GM12878 (cell line): ENCODE results near the gene STX4. TPM values are rescaled to one million over a fixed set of nuclear protein-coding genes. Genes with fewer than 3 reads are reported as not detected.

Source experiments
- ATAC-seq: fragments of 200-7000 bp; cut with Tn5 transposase; 3 replicates; pipeline ENCODE4 v1.9.1; 2020; ENCODE audit warnings: mild to moderate bottlenecking, moderate library complexity
- BruUV-seq: library from RNA; stranded (reverse); fragments of 400-500 nt; replicated peaks from 2 replicates; lab custom pipeline; 2021; lab: Mats Ljungman, UMichigan
- CTCF ChIA-PET: fragments of 300-600 bp; sonication (Branson Sonifier 250); formaldehyde crosslinking; extraction: SDS; loops from one replicate; lab custom pipeline; 2021; ENCODE audit warnings: inconsistent platforms; lab: Yijun Ruan, JAX
- POLR2A ChIA-PET: fragments of 350-600 bp; formaldehyde crosslinking; extraction: SDS; loops from one replicate; lab custom pipeline; 2021; ENCODE audit warnings: inconsistent platforms; lab: Charles Lee
- RAD21 ChIA-PET: fragments of 300-600 bp; sonication (Branson Sonifier 250); formaldehyde crosslinking; loops from one replicate; lab custom pipeline; 2023; ENCODE audit warnings: antibody characterized with exemption; ENCODE audit not compliant: unreplicated experiment; lab: Charles Lee
- SMC1A ChIA-PET: fragments of 300-600 bp; sonication (Branson Sonifier 250); formaldehyde crosslinking; loops from one replicate; lab custom pipeline; 2023; ENCODE audit not compliant: unreplicated experiment, uncharacterized antibody; lab: Charles Lee
- DNase-seq: peaks from one replicate; pipeline ENCODE4 v3.0.0-alpha.2; 2011; ENCODE audit warnings: low read depth, low spot score
- FAIRE-seq: peaks from 3 replicates; lab custom pipeline; 2011; peaks lifted over from hg19 to GRCh38; lab: Jason Lieb, UNC
- H2AFZ ChIP-seq: 2 replicates; pipeline ENCODE4 v1.6.0; 2011; ENCODE audit warnings: low read depth, low read length, control low read depth; ENCODE audit not compliant: control insufficient read depth
- H3K27ac ChIP-seq: 2 replicates; pipeline ENCODE4 v1.5.1; 2011; ENCODE audit warnings: control low read depth; ENCODE audit not compliant: control insufficient read depth, insufficient read depth
- H3K27me3 ChIP-seq, 2 experiments: replicated peaks in 1 of 2; 2 replicates each; pipeline versions ENCODE4 v1.6.0 to v1.6.1; 2011; ENCODE audit warnings: low read length in 1 of 2; ENCODE audit not compliant: control insufficient read depth in 2 of 2, insufficient read depth in 2 of 2
- H3K36me3 ChIP-seq, 2 experiments: 2 replicates each; pipeline ENCODE4 v1.5.1; 2011; ENCODE audit warnings: low read length in 1 of 2; ENCODE audit not compliant: control insufficient read depth in 2 of 2, insufficient read depth in 2 of 2
- H3K4me1 ChIP-seq: 2 replicates; pipeline ENCODE4 v1.6.1; 2011; ENCODE audit warnings: mild to moderate bottlenecking, low read length, moderate library complexity, mixed read lengths; ENCODE audit not compliant: control insufficient read depth, insufficient read depth
- H3K4me2 ChIP-seq: 2 replicates; pipeline ENCODE4 v1.6.0; 2011; ENCODE audit warnings: control low read depth; ENCODE audit not compliant: control insufficient read depth, insufficient read depth
- H3K4me3 ChIP-seq: fragments of 200-600 bp; sonication (generic); 2 replicates; pipeline ENCODE4 v1.5.1; 2016
- H3K79me2 ChIP-seq: 2 replicates; pipeline ENCODE4 v1.6.0; 2011; ENCODE audit warnings: low read length; ENCODE audit not compliant: control insufficient read depth, insufficient read depth
- H3K9ac ChIP-seq: 2 replicates; pipeline ENCODE4 v1.8.0; 2011; ENCODE audit warnings: low read length, control low read depth, mixed read lengths; ENCODE audit not compliant: control insufficient read depth, insufficient read depth
- H3K9me3 ChIP-seq: replicated peaks from 3 replicates; pipeline ENCODE4 v1.5.1; 2011; ENCODE audit warnings: mild to moderate bottlenecking, low read length; ENCODE audit not compliant: control insufficient read depth, insufficient read depth
- H4K20me1 ChIP-seq: 2 replicates; pipeline ENCODE4 v1.6.0; 2011; ENCODE audit not compliant: control insufficient read depth, insufficient read depth
- BACH1 ChIP-seq: fragments of 450-650 bp; IDR thresholded peaks from 2 replicates; pipeline ENCODE4 v1.6.1; 2017; ENCODE audit warnings: mild to moderate bottlenecking, borderline replicate concordance
- BCL3 ChIP-seq: IDR thresholded peaks from 2 replicates; pipeline ENCODE4 v1.6.1; 2011; ENCODE audit warnings: borderline replicate concordance, low read depth, mild to moderate bottlenecking, moderate library complexity, low read length; ENCODE audit not compliant: insufficient read depth, poor library complexity, severe bottlenecking
- CHD2 ChIP-seq: IDR thresholded peaks from 2 replicates; pipeline ENCODE4 v1.6.1; 2011; ENCODE audit warnings: low read depth, low read length, improper control_type of control experiment, borderline replicate concordance
- CTCF ChIP-seq, 3 experiments: IDR thresholded peaks in 2 of 3; conservative IDR thresholded peaks in 1 of 3; 2 replicates each; pipeline ENCODE4 v1.5.1; 2011; ENCODE audit warnings: low read depth in 3 of 3, low read length in 3 of 3, mild to moderate bottlenecking in 3 of 3, control low read depth in 2 of 3, moderate library complexity in 2 of 3, inconsistent platforms in 1 of 3, mixed read lengths in 1 of 3; ENCODE audit not compliant: control insufficient read depth in 2 of 3, insufficient read depth in 1 of 3; ENCODE audit errors: extremely low read depth in 1 of 3
- IRF3 ChIP-seq: fragments of 450-650 bp; IDR thresholded peaks from 2 replicates; pipeline ENCODE4 v1.6.1; 2014; ENCODE audit warnings: mild to moderate bottlenecking
- KDM1A ChIP-seq: fragments of 200-600 bp; sonication (generic); IDR thresholded peaks from 2 replicates; pipeline ENCODE4 v1.6.1; 2016; ENCODE audit warnings: borderline replicate concordance
- NR2C1 ChIP-seq: fragments of 450-650 bp; IDR thresholded peaks from 2 replicates; pipeline ENCODE4 v1.6.1; 2017; ENCODE audit warnings: antibody characterized with exemption, mild to moderate bottlenecking, moderate library complexity
- NR2F1 ChIP-seq: fragments of 450-650 bp; conservative IDR thresholded peaks from 2 replicates; pipeline ENCODE4 v1.6.1; 2017; ENCODE audit warnings: mild to moderate bottlenecking
- PAX5 ChIP-seq: IDR thresholded peaks from 2 replicates; pipeline ENCODE4 v1.6.1; 2011; ENCODE audit warnings: low read depth, low read length, borderline replicate concordance
- RCOR1 ChIP-seq: conservative IDR thresholded peaks from 2 replicates; pipeline ENCODE4 v1.6.1; 2012; ENCODE audit warnings: low read depth, low read length, improper control_type of control experiment
- REST ChIP-seq: IDR thresholded peaks from 2 replicates; pipeline ENCODE4 v1.6.1; 2012; ENCODE audit warnings: mild to moderate bottlenecking, low read depth, low read length
- ZBTB11 ChIP-seq: fragments of 450-650 bp; formaldehyde crosslinking; IDR thresholded peaks from 2 replicates; pipeline ENCODE4 v1.5.0; 2022; ENCODE audit warnings: mild to moderate bottlenecking, missing genetic modification characterization
- WGBS: methylation state at CpG from one replicate; pipeline ENCODE4 v1.1.6; 2016; ENCODE audit warnings: low lambda C conversion rate; ENCODE audit not compliant: insufficient replicate concordance, insufficient coverage; ENCODE audit errors: missing lambda C conversion rate; 5-methylcytosine and 5-hydroxymethylcytosine counted together
- in situ Hi-C: fragments of 300-500 bp; cut with MboI; formaldehyde crosslinking; loops from 9 replicates; pipeline ENCODE4 v1.14.3; 2018; ENCODE audit warnings: mixed read lengths
- intact Hi-C: fragments of 100-400 bp; cut with micrococcal nuclease; formaldehyde crosslinking; loops from one replicate; pipeline ENCODE4 v1.14.2; 2022; ENCODE audit not compliant: unreplicated experiment
- polyA plus RNA-seq, 11 experiments: library from polyadenylated mRNA; depleted of rRNA in 4 of 11; unstranded in 6 of 11; stranded (reverse) in 5 of 11; fragments of >200 nt; fragmentation: Nextera tagmentation in 4 of 11; fragmentation: Illumina TruSeq in 1 of 11; extraction: Ambion mirVana in 4 of 11; extraction: Trizol in 1 of 11; gene quantifications; 1 replicate in 1 of 11; 2 replicates in 10 of 11; pipeline versions ENCODE4 v1.2.1 to v1.2.3, GENCODE V29; 2011 to 2016; ENCODE audit warnings: inconsistent platforms in 2 of 11, missing spikeins in 2 of 11, low read depth in 1 of 11
- total RNA-seq, 4 experiments: library from RNA; depleted of rRNA in 3 of 4; stranded (reverse); fragments of >200 nt in 3 of 4; fragmentation: Illumina TruSeq in 1 of 4; extraction: Trizol in 1 of 4; gene quantifications; 2 replicates each; pipeline versions ENCODE4 v1.2.1 to v1.2.3, GENCODE V29; 2013 to 2021

Gene STX4
- total and polyA plus RNA-seq, 10 of the 15 experiments (the other 5 are each of a cell fraction or from before 2014, with no cell fraction given): 3.3 to 37.6 (median 22.6) TPM

GRCh38 chr16:31038993-31039392 is 5.6 kb downstream of the STX4 start:
- Histone ChIP-seq H3K27me3 (no peaks in the 10 kb centered on the region), H3K9ac (no peak overlapping the region), H3K9me3 (no peaks in the 10 kb centered on the region), H3K79me2 (peaks cover 4% of the 10 kb centered on the region), H3K36me3 (peaks cover 1 to 17% of the 10 kb centered on the region in 2 experiments; a peak in 3 of 4 replicates), H3K4me2 (no peak overlapping the region), H3K27ac (no peak overlapping the region), H2AFZ (no peak overlapping the region), H3K4me3 (no peak overlapping the region), H3K4me1 (no peaks in the 10 kb centered on the region; the same call in 1 of the 2 replicates), H4K20me1 (no peaks in the 10 kb centered on the region)
- BruUV-seq: no TSS peak
- 93% methylated on average over 2 of the region's 2 CpGs for WGBS
- ChIA-PET CTCF (no interaction called here), SMC1A (no interaction called here), RAD21 (no interaction called here), POLR2A (interaction anchor here (0.6 kb wide), 2 partner anchors 107 to 154 kb away, joined by 3 to 4 read pairs; no protein-coding TSS in a partner anchor)
- intact Hi-C loops: no loop called here
- DNase-seq: no peak
- no peak for ATAC-seq
- in situ Hi-C loops: no loop called here
- no peak for FAIRE-seq
- TF ChIP-seq RCOR1 (no peak), NR2C1 (no peak), PAX5 (no peak), NR2F1 (no peak), BACH1 (no peak), REST (no peak), BCL3 (no peak), KDM1A (no peak), CHD2 (no peak), IRF3 (no peak), ZBTB11 (CRISPR knock-in tag) (no peak), CTCF (IDR thresholded peaks at IDR 0.05 in 2 of 3, conservative IDR thresholded peaks at IDR 0.05 in 1 of 3; ENCODE audit: control insufficient read depth in 2 of 3, extremely low read depth in 1 of 3, insufficient read depth in 1 of 3, low read depth in 3 of 3, low read length in 3 of 3) (no peak)
